GM15510 (cell line): Measurements from ENCODE around the gene NAA50.
A peak's percentile ranks its signal among the peaks of the same experiment; 100 is the strongest.

Experiments
- POLR2A ChIP-seq: IDR thresholded peaks from 3 replicates; pipeline ENCODE4 v1.6.1; 2011; ENCODE audit warnings: borderline replicate concordance; ENCODE audit not compliant: insufficient read length; ENCODE audit errors: extremely low read depth

Gene NAA50

DNA sequence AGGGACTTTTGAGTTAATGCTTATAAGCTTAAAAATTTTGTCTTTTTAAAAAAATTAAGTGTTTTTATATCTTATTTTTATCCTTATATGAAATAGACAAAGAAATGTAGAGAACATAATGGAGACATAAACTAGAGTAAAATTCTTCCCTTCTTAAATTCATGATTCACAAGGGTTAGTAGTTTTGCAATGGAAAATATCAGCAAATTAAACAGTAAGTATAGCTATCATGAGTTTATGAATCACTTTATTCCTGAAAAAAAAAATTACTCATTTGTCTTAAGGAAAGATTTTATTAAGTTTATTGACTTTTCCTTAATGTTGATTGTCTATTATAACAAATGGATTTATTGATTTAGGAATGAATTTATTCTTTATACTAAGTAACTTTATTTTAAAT is 5.1 kb upstream of the NAA50 start:
- no peak for TF ChIP-seq POLR2A

- no peak for TF ChIP-seq POLR2A
Measured at GRCh38 chr3:113747283-113748046, 1.4 kb upstream of the NAA50 start.

DNA sequence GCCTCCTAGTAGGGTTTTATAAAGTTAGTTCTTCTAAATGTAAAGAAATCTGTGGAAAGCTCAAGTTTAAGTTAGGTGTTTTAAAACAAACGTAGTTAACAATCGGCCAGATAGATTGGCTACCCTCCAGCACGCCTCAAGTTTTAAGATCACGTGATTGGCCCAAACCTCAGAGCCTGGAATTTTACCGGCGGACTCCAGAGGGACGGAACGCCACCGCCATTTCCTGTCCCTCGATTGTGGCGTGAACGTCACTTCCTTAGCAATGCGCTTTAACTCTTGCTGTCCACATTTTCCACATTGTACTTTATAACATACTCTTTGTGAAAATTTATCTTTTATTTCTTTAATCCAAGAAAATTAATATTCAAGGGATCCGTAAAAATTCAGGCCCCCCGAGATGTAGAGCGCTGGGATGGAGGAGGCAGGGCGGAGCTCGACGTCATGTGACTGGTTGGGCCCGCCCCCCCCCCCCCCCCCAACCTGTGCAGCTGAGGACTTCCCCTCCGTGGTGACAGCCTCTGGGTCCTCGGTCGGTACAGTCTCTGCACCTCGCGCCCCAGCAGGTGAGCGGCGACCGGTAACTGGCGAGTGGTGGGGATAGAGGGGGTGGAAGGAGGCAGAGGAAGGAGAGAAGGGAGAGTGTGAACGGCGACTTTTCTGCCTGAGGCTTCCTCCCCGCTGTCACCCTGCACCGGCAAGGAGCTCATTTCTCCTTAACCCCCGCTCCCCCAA is 666 bp upstream of the NAA50 start, which contains the start of gene ATP6V1A:
Gene ATP6V1A, plus strand, starts transcription at position 488 of the 735 bp plus-strand sequence. CDS start 31,719 bp downstream, outside the sequence.
- TF ChIP-seq POLR2A, result peak; percentile 60

DNA sequence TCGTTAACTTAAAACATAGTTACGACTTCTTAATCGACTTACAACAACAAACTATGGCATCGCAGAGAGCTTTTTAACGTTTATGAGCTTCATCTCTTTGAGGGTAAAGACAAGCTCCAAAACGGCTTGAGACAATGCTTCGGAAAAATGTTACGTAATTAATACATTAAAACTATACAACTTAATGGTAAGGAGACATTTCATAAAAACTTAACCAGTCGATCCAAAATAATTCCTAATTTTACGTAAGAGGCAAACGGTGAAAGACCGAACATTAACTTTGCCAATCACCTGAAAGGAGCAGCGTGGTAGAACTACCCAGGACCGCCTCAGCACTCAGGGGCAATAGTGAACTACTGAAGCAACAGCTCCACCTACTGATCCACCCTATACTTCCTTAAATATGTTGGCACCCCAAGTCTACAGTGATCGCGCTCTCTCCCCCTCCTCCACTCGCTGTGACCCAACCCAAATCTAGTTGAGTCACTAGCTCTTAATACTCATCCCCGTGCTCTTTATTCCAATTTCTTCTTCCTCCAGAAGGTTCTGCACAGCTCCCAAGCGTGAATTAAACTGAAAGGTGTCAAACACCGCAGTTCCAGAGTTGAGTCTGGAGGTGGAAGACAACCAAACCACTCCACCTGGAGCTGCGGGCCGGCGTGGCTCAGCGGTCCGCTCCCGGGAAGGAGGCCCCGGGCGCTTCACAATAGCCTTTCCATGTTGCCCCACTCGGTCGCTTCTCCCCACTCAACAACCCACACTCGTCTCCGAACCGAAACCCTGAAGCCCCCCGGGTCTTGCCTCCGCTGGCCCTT is 901 bp downstream of the NAA50 start:
- TF ChIP-seq POLR2A, result no peak

DNA sequence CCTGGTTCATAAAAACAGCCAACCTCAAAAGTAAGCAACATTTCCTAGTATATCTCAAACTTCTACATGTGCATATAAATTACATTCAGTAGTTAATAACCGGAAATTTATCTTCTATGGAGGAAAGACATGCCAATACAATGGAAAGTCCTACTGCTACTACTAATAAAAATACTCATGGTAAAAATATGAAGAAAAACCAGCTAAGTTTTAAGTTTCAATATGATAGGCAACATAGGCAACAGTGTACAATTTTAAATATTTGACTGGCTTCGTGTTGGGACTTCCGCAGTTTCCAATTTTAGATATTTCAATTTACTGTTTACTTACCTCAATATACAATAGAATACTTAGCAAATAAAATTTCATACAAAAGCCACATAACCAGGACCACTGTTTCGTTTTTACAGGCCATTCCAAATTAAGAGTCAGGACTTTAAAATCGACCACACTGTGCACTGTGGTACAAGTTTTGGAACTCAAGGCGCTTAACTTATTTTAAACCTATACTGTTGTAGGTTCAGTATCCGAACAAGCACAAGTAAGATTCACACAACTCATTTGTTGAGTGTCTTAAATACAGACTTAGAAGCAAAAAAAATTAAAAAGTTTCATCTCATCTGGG is 2.9 kb downstream of the NAA50 start:
- TF ChIP-seq POLR2A, result no peak

DNA sequence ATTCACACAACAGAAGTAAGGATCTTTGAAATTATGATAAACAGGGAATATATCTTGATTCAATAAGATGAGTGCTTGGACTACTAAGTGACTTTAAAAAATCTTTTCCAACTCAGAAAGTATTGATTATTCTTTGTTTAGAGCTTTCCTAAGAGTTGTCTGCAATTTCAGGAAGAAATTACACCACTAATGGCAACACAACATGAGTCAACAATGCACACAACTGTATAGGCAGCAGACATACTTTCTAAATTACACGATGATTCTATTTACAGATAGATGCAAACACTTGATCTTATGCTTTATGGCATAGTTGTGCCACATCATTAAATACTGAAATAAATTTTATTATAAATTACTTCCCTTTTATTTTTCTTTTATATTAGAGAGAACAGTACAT is 4.4 kb downstream of the NAA50 start:
- TF ChIP-seq POLR2A, result no peak

DNA sequence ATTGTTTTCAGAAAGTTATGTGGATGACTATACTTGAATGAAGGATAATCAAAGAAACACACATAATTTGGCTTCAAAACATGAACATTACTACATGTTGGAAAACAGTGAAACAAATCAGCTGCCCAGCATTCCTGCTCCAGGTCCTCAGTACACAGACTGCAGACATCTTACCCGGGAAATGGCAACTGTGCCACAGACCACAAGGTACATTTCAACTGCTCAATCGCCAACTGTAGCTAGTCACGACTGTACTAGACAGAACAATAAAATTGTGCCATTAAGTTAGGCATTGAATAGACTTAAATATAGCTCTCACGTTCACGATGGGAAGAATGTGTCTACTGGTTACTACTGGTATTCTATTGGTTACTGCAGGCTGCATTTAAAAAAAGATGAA is 5.0 kb downstream of the NAA50 start:
- TF ChIP-seq POLR2A, result no peak

- no peak for TF ChIP-seq POLR2A
Measured at GRCh38 chr3:113736548-113737089, 9.4 kb downstream of the NAA50 start.

GRCh38 chr3:113731694-113732093 is 14.4 kb downstream of the NAA50 start:
- no peak for TF ChIP-seq POLR2A

DNA sequence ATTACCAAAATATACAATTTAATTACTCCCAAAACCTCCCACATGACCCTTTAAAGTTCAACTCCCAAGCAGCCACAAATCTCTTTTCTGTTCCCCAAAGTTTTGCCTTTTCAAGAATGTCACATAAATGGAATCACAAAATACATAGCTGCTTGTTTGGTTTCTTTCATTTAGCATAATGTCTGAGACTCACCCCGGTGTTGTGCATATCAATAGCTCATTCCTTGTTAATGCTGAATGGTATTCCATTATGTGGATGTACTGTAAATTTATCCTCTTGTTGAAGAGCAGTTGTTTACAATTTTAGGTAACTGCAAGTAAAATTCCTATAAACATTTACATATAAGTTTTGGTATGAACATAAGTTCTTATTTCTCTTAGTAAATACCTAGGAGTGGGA is 15.5 kb downstream of the NAA50 start:
- no peak for TF ChIP-seq POLR2A

GRCh38 chr3:113728661-113729060 is 17.4 kb downstream of the NAA50 start:
- TF ChIP-seq POLR2A, result no peak

DNA sequence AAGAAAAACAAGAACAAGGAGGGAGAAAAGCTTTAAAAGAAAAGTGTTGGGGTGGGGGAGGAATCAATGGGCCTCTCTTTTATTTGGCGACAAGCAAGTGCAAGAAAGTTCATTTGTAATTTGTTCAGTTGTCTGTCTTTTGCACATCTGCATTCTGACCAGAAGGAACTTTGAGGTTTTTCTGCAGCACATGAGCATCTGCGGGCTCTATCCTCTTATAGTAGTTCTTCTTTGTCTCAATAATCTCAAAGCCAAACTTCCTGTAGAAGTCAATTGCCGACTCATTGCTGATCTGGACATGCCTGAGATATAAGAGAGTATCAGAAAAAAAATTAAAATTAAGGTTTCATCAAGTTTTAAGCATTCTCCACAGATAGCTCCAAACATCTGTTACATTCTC is 24.4 kb downstream of the NAA50 start:
- no peak for TF ChIP-seq POLR2A

GRCh38 chr3:113719758-113720157 is 26.3 kb downstream of the NAA50 start:
- no peak for TF ChIP-seq POLR2A

- TF ChIP-seq POLR2A, result no peak
Measured at GRCh38 chr3:113719294-113719693, 26.8 kb downstream of the NAA50 start.

DNA sequence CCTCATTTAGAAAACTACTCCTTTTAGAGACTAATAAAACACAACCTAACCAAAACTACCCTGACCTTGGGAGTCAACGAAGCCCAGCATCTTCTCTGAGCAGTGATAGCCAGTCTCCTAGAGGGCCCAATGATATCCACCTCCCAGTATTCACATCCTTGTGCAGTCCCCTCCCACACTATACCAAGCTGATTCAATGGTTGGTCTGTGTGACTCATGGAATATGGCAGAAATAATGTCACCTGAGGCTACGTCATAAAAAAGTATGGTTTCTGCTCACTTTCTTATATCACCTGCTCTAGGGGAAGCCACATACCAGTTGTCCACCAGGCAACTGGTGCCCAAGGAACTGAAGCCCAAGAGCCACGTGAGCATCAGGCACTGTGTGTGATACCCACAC is 28.2 kb downstream of the NAA50 start:
- no peak for TF ChIP-seq POLR2A

DNA sequence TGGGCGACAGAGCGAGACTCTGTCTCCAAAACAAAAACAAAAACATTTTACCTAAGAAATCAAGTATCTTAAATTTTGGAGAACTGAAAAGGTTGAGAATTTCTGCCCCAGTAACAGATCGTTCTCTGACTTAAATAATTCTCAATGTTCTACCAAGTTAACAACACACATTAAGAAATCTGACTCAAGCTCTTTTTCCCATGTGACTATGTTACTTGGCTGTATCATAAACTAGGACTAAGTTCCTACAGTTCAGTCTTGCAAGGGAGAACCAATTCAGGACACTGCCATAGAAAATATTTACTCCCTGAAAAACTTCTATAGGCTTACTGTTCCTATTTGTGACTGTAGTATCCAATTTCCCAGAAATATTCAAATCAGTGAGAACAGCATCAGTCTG is 28.7 kb downstream of the NAA50 start:
- no peak for TF ChIP-seq POLR2A

DNA sequence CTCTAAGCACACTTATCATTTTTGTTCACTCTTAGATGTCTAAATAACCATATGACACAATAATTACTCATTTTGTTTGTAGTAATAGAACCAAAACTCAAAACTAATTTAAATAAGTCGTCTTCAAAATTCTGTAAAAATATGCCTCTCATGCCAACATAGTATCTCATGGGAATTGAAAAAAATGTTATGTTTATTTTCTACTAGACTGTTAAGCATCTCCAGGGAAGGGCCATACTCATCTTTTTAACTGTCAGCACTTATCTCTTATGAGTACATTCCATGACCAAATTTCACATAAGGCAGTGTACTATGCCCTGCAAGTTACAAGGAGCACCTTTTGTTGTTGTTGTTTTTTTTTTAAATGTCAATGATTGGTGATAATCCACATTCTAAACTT is 31.3 kb downstream of the NAA50 start:
- TF ChIP-seq POLR2A, result no peak
